ENCODE measurements around the gene BEST2. TPM values are rescaled to one million over a fixed set of nuclear protein-coding genes. Genes with fewer than 3 reads are reported as not detected.

Gene BEST2
- total RNA-seq, 1 experiment from 2014 or later = 0.70 TPM

DNA sequence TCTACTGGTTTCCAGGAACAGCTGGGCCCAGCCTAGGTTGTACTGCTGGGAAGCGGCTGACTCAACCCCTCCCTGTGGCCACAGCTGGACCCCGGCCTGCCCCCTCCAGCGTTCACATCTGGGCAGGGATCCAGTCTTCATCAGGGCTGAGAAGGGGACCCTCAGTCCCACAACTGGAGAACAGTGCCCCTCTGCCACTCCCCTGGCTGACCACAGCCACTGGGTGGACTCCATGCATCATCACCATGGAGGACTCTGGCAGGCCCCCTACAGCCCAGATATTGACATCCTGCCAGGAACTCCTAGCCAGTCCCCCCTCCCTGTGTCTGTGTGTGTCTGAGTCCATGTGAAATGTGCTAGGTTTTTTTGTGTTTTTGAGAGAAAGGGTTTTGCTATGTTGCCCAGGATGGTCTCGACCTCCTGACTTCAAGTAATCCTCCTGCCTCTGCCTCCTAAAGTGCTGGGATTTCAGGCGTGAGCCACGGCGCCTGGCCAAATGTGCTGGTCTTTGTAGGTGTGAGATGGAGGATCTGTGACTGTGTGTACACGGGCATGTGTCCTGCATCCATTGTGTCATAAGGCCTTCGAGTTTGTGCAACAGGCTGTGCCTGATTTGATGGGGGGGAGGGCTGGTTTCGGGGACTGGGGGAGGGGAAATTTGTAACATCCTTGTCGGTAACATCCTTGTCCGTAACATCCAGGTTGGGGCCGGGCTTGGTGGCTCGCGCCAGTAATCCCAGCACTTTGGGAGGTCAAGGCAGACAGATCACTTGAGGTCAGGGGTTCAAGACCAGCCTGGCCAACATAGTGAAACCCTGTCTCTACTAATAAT is 27.8 kb downstream of the BEST2 start:
- Mint-ChIP-seq H3K4me3 (ENCODE audit: unreplicated experiment) (peak overlapping the region; percentile 79), H3K4me1 (ENCODE audit: insufficient read depth, unreplicated experiment) (peaks cover 5% of the 10 kb centered on the region), H3K27me3 (ENCODE audit: insufficient read depth, unreplicated experiment) (no peaks in the 10 kb centered on the region), H3K27ac (ENCODE audit: low read depth, unreplicated experiment) (peak overlapping the region; percentile 81), H3K9me3 (ENCODE audit: unreplicated experiment) (no peaks in the 10 kb centered on the region), H3K36me3 (ENCODE audit: insufficient read depth, unreplicated experiment) (peaks cover 7% of the 10 kb centered on the region)
- peak; percentile 51 for DNase-seq (ENCODE audit: unreplicated experiment)
- CTCF ChIA-PET = interaction anchor here (1.6 to 8.4 kb wide), 4 partner anchors 9 to 68 kb away, joined by 8 to 278 read pairs (median 31); partner anchors contain the start of gene JUNB
- TF ChIP-seq, protein P1, sequence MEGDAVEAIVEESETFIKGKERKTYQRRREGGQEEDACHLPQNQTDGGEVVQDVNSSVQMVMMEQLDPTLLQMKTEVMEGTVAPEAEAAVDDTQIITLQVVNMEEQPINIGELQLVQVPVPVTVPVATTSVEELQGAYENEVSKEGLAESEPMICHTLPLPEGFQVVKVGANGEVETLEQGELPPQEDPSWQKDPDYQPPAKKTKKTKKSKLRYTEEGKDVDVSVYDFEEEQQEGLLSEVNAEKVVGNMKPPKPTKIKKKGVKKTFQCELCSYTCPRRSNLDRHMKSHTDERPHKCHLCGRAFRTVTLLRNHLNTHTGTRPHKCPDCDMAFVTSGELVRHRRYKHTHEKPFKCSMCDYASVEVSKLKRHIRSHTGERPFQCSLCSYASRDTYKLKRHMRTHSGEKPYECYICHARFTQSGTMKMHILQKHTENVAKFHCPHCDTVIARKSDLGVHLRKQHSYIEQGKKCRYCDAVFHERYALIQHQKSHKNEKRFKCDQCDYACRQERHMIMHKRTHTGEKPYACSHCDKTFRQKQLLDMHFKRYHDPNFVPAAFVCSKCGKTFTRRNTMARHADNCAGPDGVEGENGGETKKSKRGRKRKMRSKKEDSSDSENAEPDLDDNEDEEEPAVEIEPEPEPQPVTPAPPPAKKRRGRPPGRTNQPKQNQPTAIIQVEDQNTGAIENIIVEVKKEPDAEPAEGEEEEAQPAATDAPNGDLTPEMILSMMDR (IDR thresholded peaks at IDR 0.05; ENCODE audit: unreplicated experiment) = no peak
- no TSS peak for BruUV-seq (replicated peaks)
- intact Hi-C loops (cut with micrococcal nuclease) = loop anchor here (5.0 kb wide), 1 partner anchor 68 kb away; no protein-coding TSS in a partner anchor
- POLR2A ChIA-PET = interaction anchor here (1.3 to 10.1 kb wide), 6 partner anchors 8 to 83 kb away, joined by 3 to 410 read pairs (median 11); partner anchors contain the start of genes FBXW9 and JUNB

DNA sequence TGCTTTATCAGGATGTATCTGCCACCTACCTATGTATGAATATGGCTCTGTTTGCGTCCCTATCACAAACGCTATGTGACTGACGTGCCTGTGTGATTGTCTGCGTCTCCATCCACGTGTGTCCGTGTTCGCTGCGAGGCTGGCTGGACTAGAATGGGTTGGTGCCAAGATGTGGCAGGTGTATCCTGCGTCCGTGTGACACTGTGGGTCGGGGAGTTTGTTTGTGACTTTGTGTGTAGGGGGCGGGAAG is 30.5 kb downstream of the BEST2 start:
- ChIA-PET POLR2A (interaction anchor here (0.6 to 2.7 kb wide), 7 partner anchors 12 to 196 kb away, joined by 3 to 91 read pairs (median 4); partner anchors contain the start of genes GCDH and JUNB), CTCF (interaction anchor here (0.6 to 2.0 kb wide), 3 partner anchors 14 to 65 kb away, joined by 4 to 8 read pairs (median 7); no protein-coding TSS in a partner anchor)
- intact Hi-C loops (cut with micrococcal nuclease) = no loop called here
- BruUV-seq (replicated peaks) = no TSS peak
- Mint-ChIP-seq H3K4me1 (ENCODE audit: insufficient read depth, unreplicated experiment) (peaks cover 5% of the 10 kb centered on the region), H3K27ac (ENCODE audit: low read depth, unreplicated experiment) (no peak overlapping the region), H3K4me3 (ENCODE audit: unreplicated experiment) (peak overlapping the region; percentile 68), H3K9me3 (ENCODE audit: unreplicated experiment) (no peaks in the 10 kb centered on the region), H3K27me3 (ENCODE audit: insufficient read depth, unreplicated experiment) (no peaks in the 10 kb centered on the region), H3K36me3 (ENCODE audit: insufficient read depth, unreplicated experiment) (no peaks in the 10 kb centered on the region)
- TF ChIP-seq, protein P1 (IDR thresholded peaks at IDR 0.05; ENCODE audit: unreplicated experiment) = no peak
- no peak for DNase-seq (ENCODE audit: unreplicated experiment)

DNA sequence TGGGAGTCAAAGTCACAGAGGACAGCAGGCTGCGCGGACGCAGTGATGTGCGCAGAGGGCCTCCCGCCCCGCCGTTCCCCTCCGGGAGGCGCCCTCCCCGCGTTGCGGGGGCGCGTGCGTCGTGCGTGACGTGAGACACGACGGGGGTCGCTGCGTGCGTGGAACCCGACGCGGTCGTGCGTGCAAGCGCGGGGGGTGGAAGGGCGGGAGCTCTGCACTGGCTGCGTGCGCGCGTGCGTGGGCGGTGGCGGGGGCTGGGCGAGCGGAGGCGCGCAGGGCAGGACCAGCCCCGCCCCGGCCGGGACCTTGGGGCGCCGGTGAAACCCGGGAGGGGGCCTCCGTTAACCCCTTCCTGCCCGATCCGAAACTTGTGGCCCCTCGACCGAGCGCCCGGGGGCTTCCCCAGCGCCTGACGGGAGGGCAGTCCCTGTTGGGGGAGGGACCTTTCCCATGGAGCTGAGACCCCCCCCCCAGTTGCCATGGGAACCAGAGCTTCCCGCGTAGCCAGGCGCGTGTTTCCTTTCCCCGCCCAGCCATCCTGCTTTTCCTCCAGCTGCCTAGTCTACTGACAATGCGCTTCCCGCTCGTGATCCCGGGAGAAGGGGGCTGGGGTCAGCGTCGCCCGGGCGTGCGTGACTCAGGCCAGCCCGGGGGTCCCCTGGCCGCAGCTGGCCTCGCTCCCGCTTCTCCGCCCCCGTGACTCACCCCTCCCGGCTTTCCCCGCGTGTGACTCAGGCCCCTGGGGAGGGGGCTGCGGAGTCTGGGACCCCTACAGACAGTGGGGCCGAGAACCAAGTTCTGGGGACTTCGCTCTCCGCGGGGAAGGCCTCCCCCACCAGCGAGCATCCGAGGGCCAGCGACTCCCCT is 31.1 kb downstream of the BEST2 start:
- no TSS peak for BruUV-seq (replicated peaks)

More for the DNA sequence above, 31.1 kb downstream of the BEST2 start:
- Mint-ChIP-seq H3K4me3 (ENCODE audit: unreplicated experiment) (peak overlapping the region; percentile 68), H3K27ac (ENCODE audit: low read depth, unreplicated experiment) (no peak overlapping the region), H3K27me3 (ENCODE audit: insufficient read depth, unreplicated experiment) (no peaks in the 10 kb centered on the region), H3K36me3 (ENCODE audit: insufficient read depth, unreplicated experiment) (no peaks in the 10 kb centered on the region), H3K4me1 (ENCODE audit: insufficient read depth, unreplicated experiment) (peaks cover 5% of the 10 kb centered on the region), H3K9me3 (ENCODE audit: unreplicated experiment) (no peaks in the 10 kb centered on the region)
- TF ChIP-seq, protein P1 (IDR thresholded peaks at IDR 0.05; ENCODE audit: unreplicated experiment) = no peak
- DNase-seq (ENCODE audit: unreplicated experiment) = peak; percentile 72
- CTCF ChIA-PET = interaction anchor here (0.6 to 2.0 kb wide), 6 partner anchors 10 to 104 kb away, joined by 3 to 8 read pairs (median 4); no protein-coding TSS in a partner anchor
- intact Hi-C loops (cut with micrococcal nuclease) = no loop called here
- POLR2A ChIA-PET = interaction anchor here (0.5 to 2.7 kb wide), 13 partner anchors 11 to 370 kb away, joined by 3 to 91 read pairs (median 3); partner anchors contain the start of genes GCDH, GET3, JUNB and ZNF490
